B cell (primary cell): ENCODE results near the gene RANBP10. TPM values are rescaled to one million over a fixed set of nuclear protein-coding genes. Genes with fewer than 3 reads are reported as not detected.

Source experiments
- ATAC-seq: fragments of 200-7000 bp; cut with Tn5 transposase; one replicate; pipeline ENCODE4 v1.10.0; 2021; ENCODE audit warnings: low read depth, mild to moderate bottlenecking, moderate number of reproducible peaks, moderate library complexity
- CTCF ChIA-PET: fragments of 350-600 bp; sonication (Branson Sonifier 250); formaldehyde crosslinking; loops from one replicate; lab custom pipeline; 2021; ENCODE audit warnings: antibody characterized with exemption, inconsistent platforms; lab: Charles Lee
- POLR2A ChIA-PET: fragments of 350-600 bp; sonication (Branson Sonifier 250); formaldehyde crosslinking; loops from one replicate; lab custom pipeline; 2021; ENCODE audit warnings: antibody characterized with exemption; lab: Charles Lee
- DNase-seq: peaks from one replicate; pipeline ENCODE4 v3.0.0; 2013
- H2AFZ ChIP-seq: 2 replicates; pipeline ENCODE4 v1.6.1; 2012; ENCODE audit warnings: mild to moderate bottlenecking, low read depth, low read length; ENCODE audit not compliant: insufficient read depth, poor library complexity, severe bottlenecking
- H3K27ac ChIP-seq, 2 donors: 1 replicate in 1 of 2; 2 replicates in 1 of 2; pipeline ENCODE4 v1.5.1; 2012 to 2013; ENCODE audit warnings: low read length in 2 of 2, mild to moderate bottlenecking in 2 of 2, moderate library complexity in 1 of 2
- H3K27me3 ChIP-seq, 4 experiments: fragments of 200-600 bp in 1 of 4; sonication (generic) in 1 of 4; replicated peaks in 1 of 4; 1 replicate in 2 of 4; 2 replicates in 2 of 4; pipeline versions ENCODE4 v1.6.1 to v1.7.0; 2013 to 2016; ENCODE audit warnings: low read length in 3 of 4, mild to moderate bottlenecking in 2 of 4, mixed read lengths in 1 of 4, moderate library complexity in 1 of 4; ENCODE audit not compliant: insufficient read depth in 4 of 4, control insufficient read depth in 3 of 4; ENCODE audit errors: control extremely low read depth in 1 of 4
- H3K36me3 ChIP-seq, 2 experiments: replicated peaks in 1 of 2; 1 replicate in 1 of 2; 2 replicates in 1 of 2; pipeline versions ENCODE4 v1.6.1 to v1.7.1; 2013; ENCODE audit warnings: low read length in 1 of 2; ENCODE audit not compliant: insufficient read depth in 2 of 2, control insufficient read depth in 1 of 2; ENCODE audit errors: control extremely low read depth in 1 of 2, extremely low read depth in 1 of 2
- H3K4me1 ChIP-seq, 2 donors: fragments of 200-600 bp in 1 of 2; sonication (generic) in 1 of 2; 1 replicate in 1 of 2; 2 replicates in 1 of 2; pipeline versions ENCODE4 v1.5.1 to v1.6.1; 2013 to 2017; ENCODE audit warnings: low read length in 2 of 2; ENCODE audit not compliant: control insufficient read depth in 2 of 2, insufficient read depth in 2 of 2
- H3K4me2 ChIP-seq: replicated peaks from 2 replicates; pipeline ENCODE3; 2012; ENCODE audit warnings: mild to moderate bottlenecking, low read depth, low read length; ENCODE audit not compliant: poor library complexity, severe bottlenecking
- H3K4me3 ChIP-seq, 5 experiments: fragments of 200-600 bp in 1 of 5; sonication (generic) in 1 of 5; 1 replicate in 3 of 5; 2 replicates in 2 of 5; pipeline versions ENCODE4 v1.5.1 to v1.7.0; 2011 to 2016; ENCODE audit warnings: low read length in 4 of 5, mild to moderate bottlenecking in 4 of 5, low read depth in 2 of 5, control low read depth in 1 of 5, moderate library complexity in 1 of 5; ENCODE audit not compliant: insufficient read depth in 1 of 5; ENCODE audit errors: control extremely low read depth in 1 of 5, extremely low read depth in 1 of 5
- H3K79me2 ChIP-seq: fragments of 200-600 bp; sonication (generic); one replicate; pipeline ENCODE4 v1.6.0; 2016; ENCODE audit warnings: low read length; ENCODE audit not compliant: control insufficient read depth, insufficient read depth
- H3K9ac ChIP-seq: fragments of 200-600 bp; sonication (generic); 2 replicates; pipeline ENCODE4 v1.6.1; 2017; ENCODE audit warnings: mild to moderate bottlenecking, low read length, moderate library complexity
- H3K9me3 ChIP-seq, 3 donors: one replicate each; pipeline versions ENCODE4 v1.6.1 to v1.7.1; 2013; ENCODE audit warnings: low read length in 2 of 3; ENCODE audit not compliant: control insufficient read depth in 2 of 3, insufficient read depth in 1 of 3; ENCODE audit errors: control extremely low read depth in 1 of 3
- H4K20me1 ChIP-seq: 2 replicates; pipeline ENCODE4 v1.6.0; 2012; ENCODE audit warnings: mild to moderate bottlenecking, low read length; ENCODE audit not compliant: insufficient read depth, control insufficient read depth, poor library complexity, severe bottlenecking
- H3K27ac Mint-ChIP-seq: one replicate; pipeline ENCODE4 v1.8.0; 2021; ENCODE audit warnings: mixed read lengths
- H3K27me3 Mint-ChIP-seq: one replicate; pipeline ENCODE4 v1.8.0; 2021; ENCODE audit warnings: mixed read lengths
- H3K4me1 Mint-ChIP-seq: one replicate; pipeline ENCODE4 v1.8.0; 2021; ENCODE audit warnings: mixed read lengths
- H3K4me3 Mint-ChIP-seq: one replicate; pipeline ENCODE4 v1.8.0; 2021; ENCODE audit warnings: mixed read lengths
- H3K9me3 Mint-ChIP-seq: one replicate; pipeline ENCODE4 v1.8.0; 2022; ENCODE audit warnings: mixed read lengths; ENCODE audit not compliant: insufficient read depth
- EZH2 ChIP-seq: IDR thresholded peaks from 2 replicates; pipeline ENCODE4 v1.6.1; 2012; ENCODE audit warnings: borderline replicate concordance, low read depth, mild to moderate bottlenecking, moderate library complexity, low read length; ENCODE audit not compliant: insufficient read depth, poor library complexity, severe bottlenecking
- WGBS: methylation state at CpG from one replicate; pipeline ENCODE4 v1.1.5; 2013; ENCODE audit warnings: missing lambda C conversion rate; ENCODE audit not compliant: insufficient coverage; 5-methylcytosine and 5-hydroxymethylcytosine counted together
- intact Hi-C: fragments of 100-400 bp; cut with micrococcal nuclease; formaldehyde crosslinking; loops from one replicate; pipeline ENCODE4 v1.10.0; 2022
- polyA plus RNA-seq: library from polyadenylated mRNA; depleted of rRNA; stranded (reverse); fragments of >200 nt; gene quantifications from 2 replicates; pipeline ENCODE4 v1.2.3, GENCODE V29; 2012
- total RNA-seq, 2 donors: library from RNA; stranded (reverse); fragments of 120-200 nt in 1 of 2; gene quantifications; 1 replicate in 1 of 2; 2 replicates in 1 of 2; pipeline versions ENCODE4 v1.2.3 to v1.2.4, GENCODE V29; 2013 to 2022
- TF ChIP-seq, protein P1 (sequence below): fragments of 200-600 bp; IDR thresholded peaks from one replicate; pipeline ENCODE4 v1.8.0; 2022; ENCODE audit warnings: antibody characterized with exemption, mild to moderate bottlenecking

RANBP10 gene
- total and polyA plus RNA-seq, 2 donors (not counting 1 experiment from before 2014, with no cell fraction given) = 29.0 to 32.2 TPM

DNA sequence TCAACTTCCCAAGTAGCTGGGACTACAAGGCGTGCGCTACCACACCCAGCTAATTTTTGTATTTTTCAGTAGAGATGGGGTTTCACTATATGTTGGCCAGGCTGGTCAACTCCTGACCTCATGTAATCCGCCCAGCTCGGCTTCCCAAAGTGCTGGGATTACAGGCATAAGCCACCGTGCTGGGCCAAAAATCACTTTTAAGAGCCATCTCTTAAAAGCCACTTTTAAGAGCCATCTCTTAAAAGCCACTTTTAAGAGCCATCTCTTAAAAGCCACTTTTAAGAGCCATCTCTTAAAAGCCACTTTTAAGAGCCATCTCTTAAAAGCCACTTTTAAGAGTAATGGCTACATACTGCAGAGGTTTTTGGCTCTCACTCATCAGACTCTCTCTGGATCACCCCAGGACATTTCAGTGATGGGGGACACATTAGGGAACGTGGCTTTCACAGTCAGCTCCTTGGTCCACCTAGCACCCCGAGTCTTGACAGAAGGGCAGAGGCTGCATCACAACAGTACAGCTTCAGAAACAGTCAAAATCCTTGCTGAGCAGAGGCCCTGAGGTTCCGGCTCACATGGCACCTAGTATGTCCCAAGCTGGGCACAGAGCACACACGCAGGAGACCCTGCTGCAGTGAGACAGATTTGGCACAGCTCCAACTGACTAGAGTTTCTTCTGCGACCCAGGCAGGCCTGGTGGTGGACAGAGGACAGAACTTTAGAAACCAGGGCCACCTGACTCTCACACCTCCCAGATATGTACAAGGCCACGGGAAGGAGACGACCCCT is 23.6 kb downstream of the RANBP10 start:
- Histone ChIP-seq H3K27ac (no peak overlapping the region), H3K27me3 (no peaks in the 10 kb centered on the region), H3K4me2 (no peak overlapping the region), H4K20me1 (peaks cover 66% of the 10 kb centered on the region), H3K79me2 (peaks cover 95% of the 10 kb centered on the region), H2AFZ (no peak overlapping the region), H3K4me3 (no peak overlapping the region), H3K36me3 (peaks cover 2 to 7% of the 10 kb centered on the region in 2 experiments), H3K9me3 (no peaks in the 10 kb centered on the region), H3K4me1 (peaks cover 25% of the 10 kb centered on the region in 2 donors), H3K9ac (no peak overlapping the region)
- H3K27me3 Mint-ChIP-seq = no peaks in the 10 kb centered on the region
- ChIA-PET POLR2A (no interaction called here), CTCF (interaction anchor here (1.1 to 1.3 kb wide), 3 partner anchors 11 to 34 kb away, joined by 3 to 5 read pairs (median 4); no protein-coding TSS in a partner anchor)
- H3K4me3 Mint-ChIP-seq = no peak overlapping the region
- H3K9me3 Mint-ChIP-seq = no peaks in the 10 kb centered on the region
- intact Hi-C loops = no loop called here
- no peak for DNase-seq
- ATAC-seq = no peak
- WGBS = 96% methylated on average over 8 of the region's 12 CpGs
- TF ChIP-seq EZH2 = no peak
- TF ChIP-seq, protein P1, sequence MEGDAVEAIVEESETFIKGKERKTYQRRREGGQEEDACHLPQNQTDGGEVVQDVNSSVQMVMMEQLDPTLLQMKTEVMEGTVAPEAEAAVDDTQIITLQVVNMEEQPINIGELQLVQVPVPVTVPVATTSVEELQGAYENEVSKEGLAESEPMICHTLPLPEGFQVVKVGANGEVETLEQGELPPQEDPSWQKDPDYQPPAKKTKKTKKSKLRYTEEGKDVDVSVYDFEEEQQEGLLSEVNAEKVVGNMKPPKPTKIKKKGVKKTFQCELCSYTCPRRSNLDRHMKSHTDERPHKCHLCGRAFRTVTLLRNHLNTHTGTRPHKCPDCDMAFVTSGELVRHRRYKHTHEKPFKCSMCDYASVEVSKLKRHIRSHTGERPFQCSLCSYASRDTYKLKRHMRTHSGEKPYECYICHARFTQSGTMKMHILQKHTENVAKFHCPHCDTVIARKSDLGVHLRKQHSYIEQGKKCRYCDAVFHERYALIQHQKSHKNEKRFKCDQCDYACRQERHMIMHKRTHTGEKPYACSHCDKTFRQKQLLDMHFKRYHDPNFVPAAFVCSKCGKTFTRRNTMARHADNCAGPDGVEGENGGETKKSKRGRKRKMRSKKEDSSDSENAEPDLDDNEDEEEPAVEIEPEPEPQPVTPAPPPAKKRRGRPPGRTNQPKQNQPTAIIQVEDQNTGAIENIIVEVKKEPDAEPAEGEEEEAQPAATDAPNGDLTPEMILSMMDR = no peak
- no peak overlapping the region for H3K27ac Mint-ChIP-seq
- peaks cover 40% of the 10 kb centered on the region for H3K4me1 Mint-ChIP-seq

DNA sequence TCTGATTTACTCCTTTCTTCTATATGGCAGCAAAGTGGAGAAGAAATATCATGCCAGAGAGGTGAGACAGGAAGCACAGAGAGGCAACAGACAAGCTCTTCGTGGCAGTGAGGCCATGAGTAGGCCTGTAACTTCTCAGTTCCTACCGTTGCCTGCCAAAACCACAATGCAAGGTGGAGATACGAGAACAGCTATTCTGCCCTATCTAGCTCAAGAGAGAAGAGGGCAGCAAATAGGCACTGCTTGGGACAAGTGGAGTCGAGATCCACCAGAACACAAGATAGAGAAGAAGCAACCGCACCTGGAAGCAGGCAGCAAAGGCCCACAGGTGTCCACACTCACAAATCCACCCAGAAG is 24.8 kb downstream of the RANBP10 start:
- peaks cover 35% of the 10 kb centered on the region for H3K4me1 Mint-ChIP-seq
- ATAC-seq = no peak

More for the DNA sequence above, 24.8 kb downstream of the RANBP10 start:
- TF ChIP-seq EZH2 = no peak
- TF ChIP-seq, protein P1 = no peak
- Histone ChIP-seq H3K4me1 (peaks cover 18 to 21% of the 10 kb centered on the region in 2 donors), H3K4me3 (no peak overlapping the region), H3K27ac (peak overlapping the region in 1 of 2 donors; percentile 54), H3K27me3 (no peaks in the 10 kb centered on the region), H4K20me1 (peaks cover 56% of the 10 kb centered on the region), H3K9me3 (no peaks in the 10 kb centered on the region), H2AFZ (no peak overlapping the region), H3K4me2 (no peak overlapping the region), H3K79me2 (peaks cover 95% of the 10 kb centered on the region), H3K36me3 (peaks cover 0 to 7% of the 10 kb centered on the region in 2 experiments), H3K9ac (peak overlapping the region; percentile 30)
- Mint-ChIP-seq H3K27ac (peak overlapping the region; percentile 69), H3K27me3 (no peaks in the 10 kb centered on the region), H3K4me3 (no peak overlapping the region), H3K9me3 (no peaks in the 10 kb centered on the region)
- intact Hi-C loops = no loop called here
- ChIA-PET POLR2A (no interaction called here), CTCF (interaction anchor here (0.6 to 1.3 kb wide), 4 partner anchors 12 to 59 kb away, joined by 4 to 5 read pairs (median 4); no protein-coding TSS in a partner anchor)
- 18% methylated on average over 5 of the region's 5 CpGs for WGBS
- no peak for DNase-seq
